Keratinocyte (primary cell): ENCODE measurements around the gene PDZRN4. TPM values are rescaled to one million over a fixed set of nuclear protein-coding genes. Genes with fewer than 3 reads are reported as not detected.

Source experiments
- DNase-seq: peaks from one replicate; pipeline ENCODE4 v3.0.0-alpha.2; 2011; ENCODE audit warnings: low read depth, missing footprints, low spot score
- FAIRE-seq: peaks from 2 replicates; lab custom pipeline; 2011; peaks lifted over from hg19 to GRCh38; lab: Jason Lieb, UNC
- H2AFZ ChIP-seq: 2 replicates; pipeline ENCODE4 v1.6.0; 2012; ENCODE audit warnings: low read length, control low read depth, inconsistent platforms; ENCODE audit not compliant: control insufficient read depth
- H3K27ac ChIP-seq: 2 replicates; pipeline ENCODE4 v1.5.1; 2011; ENCODE audit warnings: low read length; ENCODE audit not compliant: control insufficient read depth, insufficient read depth
- H3K27me3 ChIP-seq: 3 replicates; pipeline ENCODE4 v1.6.0; 2011; ENCODE audit warnings: low read length; ENCODE audit not compliant: control insufficient read depth, insufficient read depth; ENCODE audit errors: extremely low read depth
- H3K36me3 ChIP-seq, 2 experiments: 2 replicates in 1 of 2; 3 replicates in 1 of 2; pipeline ENCODE4 v1.5.1; 2011; ENCODE audit warnings: low read length in 2 of 2, mild to moderate bottlenecking in 1 of 2; ENCODE audit not compliant: control insufficient read depth in 2 of 2, insufficient read depth in 2 of 2; ENCODE audit errors: extremely low read depth in 1 of 2
- H3K4me1 ChIP-seq: 3 replicates; pipeline ENCODE4 v1.5.1; 2011; ENCODE audit warnings: low read length; ENCODE audit not compliant: control insufficient read depth, insufficient read depth; ENCODE audit errors: extremely low read depth
- H3K4me2 ChIP-seq: 3 replicates; pipeline ENCODE4 v1.6.0; 2011; ENCODE audit warnings: low read depth, low read length; ENCODE audit not compliant: control insufficient read depth, insufficient read depth; ENCODE audit errors: extremely low read depth
- H3K4me3 ChIP-seq, 3 experiments: fragments of 200-600 bp in 1 of 3; sonication (generic) in 1 of 3; 2 replicates in 2 of 3; 3 replicates in 1 of 3; pipeline ENCODE4 v1.5.1; 2011 to 2016; ENCODE audit warnings: low read length in 3 of 3, mild to moderate bottlenecking in 3 of 3, control low read depth in 2 of 3, inconsistent platforms in 1 of 3, low read depth in 1 of 3, mixed read lengths in 1 of 3, mixed run types in 1 of 3, moderate library complexity in 1 of 3; ENCODE audit not compliant: control insufficient read depth in 2 of 3, insufficient read depth in 2 of 3; ENCODE audit errors: extremely low read depth in 1 of 3
- H3K79me2 ChIP-seq: 2 replicates; pipeline ENCODE4 v1.6.0; 2012; ENCODE audit warnings: low read length; ENCODE audit not compliant: control insufficient read depth, insufficient read depth
- H3K9ac ChIP-seq: 3 replicates; pipeline ENCODE4 v1.6.0; 2011; ENCODE audit warnings: low read length; ENCODE audit not compliant: control insufficient read depth, insufficient read depth; ENCODE audit errors: extremely low read depth
- H3K9me1 ChIP-seq: 3 replicates; pipeline ENCODE4 v1.6.0; 2011; ENCODE audit warnings: low read length; ENCODE audit not compliant: control insufficient read depth, insufficient read depth; ENCODE audit errors: extremely low read depth
- H3K9me3 ChIP-seq: 2 replicates; pipeline ENCODE4 v1.5.1; 2012; ENCODE audit warnings: low read depth, low read length; ENCODE audit not compliant: control insufficient read depth
- H4K20me1 ChIP-seq: 3 replicates; pipeline ENCODE4 v1.6.0; 2011; ENCODE audit warnings: low read length; ENCODE audit not compliant: control insufficient read depth, insufficient read depth; ENCODE audit errors: extremely low read depth
- CTCF ChIP-seq, 3 experiments: IDR thresholded peaks in 1 of 3; conservative IDR thresholded peaks in 1 of 3; optimal IDR thresholded peaks in 1 of 3; 2 replicates in 2 of 3; 3 replicates in 1 of 3; pipeline versions ENCODE3 to v1.5.1; 2011; ENCODE audit warnings: low read length in 3 of 3, mild to moderate bottlenecking in 3 of 3, moderate library complexity in 2 of 3, control low read depth in 1 of 3, inconsistent platforms in 1 of 3; ENCODE audit not compliant: insufficient read depth in 2 of 3; ENCODE audit errors: extremely low read depth in 1 of 3
- EZH2 ChIP-seq: IDR thresholded peaks from one replicate; pipeline ENCODE4 v1.6.1; 2012; ENCODE audit warnings: inconsistent platforms, mild to moderate bottlenecking, low read length, moderate library complexity
- dilution Hi-C: fragments of 300-500 bp; cut with MboI; formaldehyde crosslinking; loops from one replicate; pipeline ENCODE4 v1.7.0; 2020; ENCODE audit warnings: low sequenced_read_pairs; ENCODE audit not compliant: extremely low pct_ligation_motif_present
- polyA plus RNA-seq, 5 experiments: library from polyadenylated mRNA; depleted of rRNA in 3 of 5; stranded (reverse) in 3 of 5; stranded (forward) in 1 of 5; unstranded in 1 of 5; fragments of >200 nt; gene quantifications; 1 replicate in 1 of 5; 2 replicates in 3 of 5; 3 replicates in 1 of 5; pipeline versions ENCODE4 v1.2.1 to v1.2.3, GENCODE V29; 2011 to 2012; ENCODE audit warnings: missing spikeins in 2 of 5, low read depth in 1 of 5, low replicate concordance in 1 of 5

The PDZRN4 gene
- polyA plus RNA-seq, 1 donor (not counting 4 experiments of a cell fraction or from before 2014, with no cell fraction given), result not detected

- DNase-seq (no peak), FAIRE-seq (no peak)
- TF ChIP-seq EZH2, result no peak
- TF ChIP-seq CTCF (optimal IDR thresholded peaks at IDR 0.05 in 1 of 3, IDR thresholded peaks at IDR 0.05 in 1 of 3, conservative IDR thresholded peaks at IDR 0.05 in 1 of 3; ENCODE audit: extremely low read depth in 1 of 3, insufficient read depth in 2 of 3, low read length in 3 of 3), result no peak
- no peak overlapping the region for H3K4me3 ChIP-seq
- H3K4me2 ChIP-seq, result no peak overlapping the region
- no peak overlapping the region for H3K27ac ChIP-seq
- no peaks in the 10 kb centered on the region for H3K9me3 ChIP-seq
- H3K9ac ChIP-seq, result no peak overlapping the region
- H2AFZ ChIP-seq, result no peak overlapping the region
- H3K27me3 ChIP-seq, result no peaks in the 10 kb centered on the region
- no peaks in the 10 kb centered on the region for H3K9me1 ChIP-seq
- H3K79me2 ChIP-seq, result no peaks in the 10 kb centered on the region
- no peaks in the 10 kb centered on the region for H3K36me3 ChIP-seq
- dilution Hi-C loops, result no loop called here
- no peaks in the 10 kb centered on the region for H3K4me1 ChIP-seq
- no peaks in the 10 kb centered on the region for H4K20me1 ChIP-seq
Observed at GRCh38 chr12:41605545-41606305, 417.6 kb downstream of the PDZRN4 start.

- no peak for TF ChIP-seq EZH2
- no peak for TF ChIP-seq CTCF (optimal IDR thresholded peaks at IDR 0.05 in 1 of 3, IDR thresholded peaks at IDR 0.05 in 1 of 3, conservative IDR thresholded peaks at IDR 0.05 in 1 of 3; ENCODE audit: extremely low read depth in 1 of 3, insufficient read depth in 2 of 3, low read length in 3 of 3)
- H3K27me3 ChIP-seq, result no peaks in the 10 kb centered on the region
- no peaks in the 10 kb centered on the region for H3K4me1 ChIP-seq
- no peak overlapping the region for H2AFZ ChIP-seq
- H3K9ac ChIP-seq, result no peak overlapping the region
- no peak overlapping the region for H3K4me3 ChIP-seq
- no peaks in the 10 kb centered on the region for H3K79me2 ChIP-seq
- H4K20me1 ChIP-seq, result no peaks in the 10 kb centered on the region
- DNase-seq (no peak), FAIRE-seq (no peak)
- no peaks in the 10 kb centered on the region for H3K9me3 ChIP-seq
- H3K36me3 ChIP-seq, result no peaks in the 10 kb centered on the region
- no peak overlapping the region for H3K27ac ChIP-seq
- no peak overlapping the region for H3K4me2 ChIP-seq
- dilution Hi-C loops, result no loop called here
- H3K9me1 ChIP-seq, result no peaks in the 10 kb centered on the region
Observed at GRCh38 chr12:41606468-41607445, 418.6 kb downstream of the PDZRN4 start.
